Lower leg skin (tissue), 3 donors: ENCODE measurements around the gene XPR1.

Source experiments
- CTCF ChIP-seq, 3 donors: fragments of 450-650 bp; IDR thresholded peaks; one replicate each; pipeline ENCODE4 v1.5.1; 2016; ENCODE audit warnings: antibody characterized with exemption in 3 of 3, mild to moderate bottlenecking in 3 of 3, moderate library complexity in 2 of 3
- POLR2A ChIP-seq, 2 donors: fragments of 450-650 bp; IDR thresholded peaks; one replicate each; pipeline ENCODE4 v1.6.1; 2016 to 2017; ENCODE audit warnings: antibody characterized with exemption in 2 of 2, mild to moderate bottlenecking in 1 of 2, moderate library complexity in 1 of 2

GRCh38 chr1:180906511-180906910, 274.7 kb downstream of the XPR1 start:
- TF ChIP-seq POLR2A (IDR thresholded peaks at IDR 0.05) (no peak), CTCF (IDR thresholded peaks at IDR 0.05) (no peak)
